GM19324 (cell line): ENCODE data around the gene BICC1.

Experiments used
- ATAC-seq: cut with Tn5 transposase; IDR thresholded peaks from one replicate; pipeline ENCODE4 v1.9.1; 2021; ENCODE audit warnings: mild to moderate bottlenecking, moderate library complexity; ENCODE audit not compliant: unreplicated experiment, low FRiP score

BICC1 gene

GRCh38 chr10:58512491-58513187, at the start of gene BICC1:
TSS of gene BICC1 (plus strand) at chr10:58512872. CDS start at chr10:58513144, 272 bp downstream.
- ATAC-seq: no peak

- no peak for ATAC-seq
Observed at GRCh38 chr10:58464956-58465355, 47.7 kb upstream of the BICC1 start.

- ATAC-seq: no peak
Observed at GRCh38 chr10:58465629-58466028, 47.0 kb upstream of the BICC1 start.

GRCh38 chr10:58467931-58468635, 44.6 kb upstream of the BICC1 start:
- no peak for ATAC-seq

- ATAC-seq: no peak
Observed at GRCh38 chr10:58473976-58474375, 38.7 kb upstream of the BICC1 start.

- ATAC-seq: no peak
Observed at GRCh38 chr10:58475322-58476277, 37.1 kb upstream of the BICC1 start.

GRCh38 chr10:58477122-58477521, 35.5 kb upstream of the BICC1 start:
- ATAC-seq: no peak

- no peak for ATAC-seq
Observed at GRCh38 chr10:58477902-58478301, 34.8 kb upstream of the BICC1 start.

- ATAC-seq: no peak
Observed at GRCh38 chr10:58479045-58479444, 33.6 kb upstream of the BICC1 start.

- ATAC-seq: no peak
Observed at GRCh38 chr10:58480321-58480720, 32.4 kb upstream of the BICC1 start.

- ATAC-seq: no peak
Observed at GRCh38 chr10:58481569-58482109, 31.0 kb upstream of the BICC1 start.

GRCh38 chr10:58486821-58487220, 25.9 kb upstream of the BICC1 start:
- no peak for ATAC-seq

- ATAC-seq: no peak
Observed at GRCh38 chr10:58488921-58489320, 23.8 kb upstream of the BICC1 start.

GRCh38 chr10:58502956-58503355, 9.7 kb upstream of the BICC1 start:
- no peak for ATAC-seq

GRCh38 chr10:58508316-58508715, 4.4 kb upstream of the BICC1 start:
- ATAC-seq: no peak

GRCh38 chr10:58511765-58512490, 744 bp upstream of the BICC1 start:
- ATAC-seq: no peak

GRCh38 chr10:58513188-58514110, 777 bp downstream of the BICC1 start:
- ATAC-seq: no peak

- no peak for ATAC-seq
Observed at GRCh38 chr10:58514111-58514770, 1.6 kb downstream of the BICC1 start.
